GM18526 (cell line): ENCODE data around the gene ADAMTS2.

Experiments used
- POLR2A ChIP-seq: IDR thresholded peaks from 3 replicates; pipeline ENCODE4 v1.6.1; 2011; ENCODE audit not compliant: insufficient read length; ENCODE audit errors: extremely low read depth

Gene ADAMTS2

DNA sequence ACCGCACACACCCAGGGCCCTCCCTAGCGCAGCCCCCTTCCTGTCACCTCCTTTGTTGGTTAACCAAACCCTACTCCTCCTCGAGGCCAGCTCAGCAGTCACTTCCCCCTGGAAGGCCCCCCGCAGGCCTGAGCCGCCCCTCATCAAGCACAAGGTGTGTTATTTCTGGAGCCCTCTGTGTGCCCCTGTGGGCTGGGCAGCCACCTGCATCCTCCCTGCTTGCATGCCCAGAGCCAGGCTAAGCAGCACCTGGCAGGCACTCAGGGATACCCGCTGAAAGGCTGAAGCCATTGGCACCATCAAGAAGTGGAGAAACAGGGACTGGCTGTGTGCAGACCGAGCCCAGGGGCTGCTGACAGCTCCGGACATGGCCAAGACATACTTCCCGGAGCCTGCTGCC is 163.3 kb downstream of the ADAMTS2 start:
- no peak for TF ChIP-seq POLR2A

DNA sequence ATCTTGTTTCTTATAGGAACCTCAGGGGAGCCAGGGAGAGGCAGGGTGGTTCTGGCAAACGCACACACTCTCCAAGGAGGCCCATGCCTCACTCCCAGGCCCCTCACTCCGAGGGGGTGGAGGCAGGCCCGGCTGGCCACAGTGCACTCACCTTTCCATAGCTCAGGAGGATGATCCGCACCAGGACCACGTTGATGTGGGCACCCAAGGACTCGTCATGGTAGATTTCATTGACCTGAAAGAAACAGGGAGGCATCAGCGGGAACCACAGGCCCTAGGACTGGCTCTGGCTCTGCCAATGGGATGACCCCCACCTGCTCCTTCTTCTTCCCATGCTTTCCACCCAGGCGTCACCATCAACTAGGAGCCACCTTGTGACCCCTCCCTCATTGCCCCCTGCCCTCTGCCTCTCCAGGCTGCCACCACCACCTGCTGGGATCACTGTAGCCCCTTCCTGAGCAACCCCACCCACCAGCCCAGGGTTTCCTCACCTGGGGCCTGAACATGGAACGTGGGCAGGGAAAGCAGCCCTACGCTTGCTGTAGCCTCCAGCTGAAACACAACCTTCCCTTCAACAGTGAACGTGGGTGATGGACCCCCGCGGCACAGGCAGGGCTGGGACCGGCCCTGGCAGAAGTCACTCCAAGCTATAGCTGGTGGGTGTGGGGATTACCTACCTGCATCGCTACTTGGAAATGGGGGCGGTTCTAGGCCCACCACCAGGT is 164.2 kb downstream of the ADAMTS2 start:
- TF ChIP-seq POLR2A = no peak

DNA sequence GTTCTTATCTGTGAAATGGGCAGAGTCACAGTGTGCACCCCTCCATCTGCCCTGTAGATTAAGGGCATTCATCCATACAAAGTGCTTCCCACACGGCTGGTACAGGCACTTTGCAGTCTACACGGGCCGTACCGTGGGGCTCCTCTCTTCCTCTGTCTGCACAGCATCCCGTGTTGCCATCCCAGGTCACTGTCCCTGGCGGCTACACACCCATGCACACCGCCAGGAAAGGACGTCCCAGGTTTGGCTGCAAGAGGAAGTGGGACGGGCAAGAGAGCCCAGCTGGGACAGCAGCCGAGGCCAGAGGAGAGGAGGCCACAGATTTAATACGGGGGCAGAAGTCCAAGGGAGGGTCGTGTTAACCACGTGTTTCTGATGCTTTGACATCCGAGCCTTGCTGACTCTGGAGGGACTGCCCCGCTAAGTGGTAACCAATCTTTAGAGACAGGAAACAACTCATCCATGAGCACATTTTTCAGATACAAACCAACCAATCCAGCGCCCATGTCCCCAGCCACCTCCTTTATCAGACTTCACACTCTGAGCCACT is 165.1 kb downstream of the ADAMTS2 start:
- TF ChIP-seq POLR2A = no peak

DNA sequence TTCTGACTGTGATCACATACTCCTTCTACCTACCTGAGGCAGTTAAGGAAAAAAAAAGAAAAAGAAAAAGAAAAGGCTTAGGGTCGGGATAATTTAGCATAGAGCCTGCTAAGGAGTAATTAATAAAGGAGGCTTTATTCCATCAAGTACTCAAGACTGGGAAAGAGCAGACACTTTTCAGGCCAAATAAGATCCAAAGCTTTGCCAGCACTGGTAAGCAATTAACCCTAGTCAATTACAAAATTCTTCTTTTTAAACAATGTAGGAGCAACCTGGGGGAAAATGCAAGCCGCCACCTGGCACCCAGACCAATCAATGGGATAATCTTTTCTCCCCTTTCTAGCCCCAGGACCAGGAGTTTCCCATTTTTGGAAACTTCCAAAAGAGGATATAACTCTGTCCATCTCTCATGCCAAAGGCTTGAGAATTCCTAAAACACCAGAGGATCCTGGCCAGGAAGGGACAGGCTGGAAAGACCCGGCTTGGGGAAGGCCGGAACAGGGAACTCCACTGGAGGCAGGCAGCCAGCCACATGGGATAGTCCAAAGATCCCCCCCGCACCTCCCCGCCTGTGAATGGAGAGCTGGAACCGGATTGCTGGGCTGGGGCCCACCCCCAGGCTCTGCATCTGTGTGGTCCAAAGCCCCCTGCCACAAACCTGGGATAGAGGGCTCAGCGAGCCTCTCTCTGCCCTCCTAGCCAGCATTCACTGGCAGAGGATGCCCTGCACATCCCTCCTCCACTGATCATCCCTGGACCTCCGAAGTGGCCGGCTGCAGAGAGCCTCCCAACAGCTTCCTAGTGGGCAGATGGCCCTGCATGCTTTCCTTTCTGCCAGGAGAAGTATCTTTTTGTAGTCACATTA is 167.3 kb downstream of the ADAMTS2 start:
- TF ChIP-seq POLR2A = no peak

DNA sequence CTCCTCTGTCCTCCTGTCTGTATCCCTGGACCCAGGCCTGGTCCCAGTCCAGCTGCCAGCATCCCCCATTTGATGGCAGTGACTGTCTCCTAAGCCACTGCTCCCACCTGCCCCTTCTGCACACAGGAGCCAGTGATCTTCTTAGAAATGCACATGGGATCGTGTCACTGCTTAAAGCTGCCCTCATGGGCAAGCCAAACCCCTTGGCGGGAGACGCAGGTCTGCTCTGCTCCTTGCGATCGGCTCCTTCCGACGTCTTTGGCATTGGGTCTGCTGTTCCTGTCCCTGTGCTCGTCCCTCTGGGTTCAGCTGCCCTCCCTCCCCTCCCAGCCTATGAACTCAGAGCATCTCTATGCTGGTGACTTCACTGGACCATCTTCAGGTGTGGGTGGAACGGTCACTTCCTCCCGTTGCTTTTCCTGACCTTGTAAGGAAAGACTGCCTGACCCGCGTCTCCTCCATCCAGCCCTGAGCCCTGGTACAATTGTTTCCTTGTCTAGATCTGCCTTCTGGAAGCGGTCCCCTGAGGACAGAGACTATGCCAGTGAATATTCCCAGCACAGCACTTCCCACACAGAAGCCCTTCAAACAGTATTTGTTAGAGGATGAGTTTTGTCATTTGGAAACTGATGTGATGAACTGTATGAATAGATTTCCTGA is 168.6 kb downstream of the ADAMTS2 start:
- no peak for TF ChIP-seq POLR2A

- TF ChIP-seq POLR2A = no peak
These were observed 169.1 kb downstream of the ADAMTS2 start for GRCh38 chr5:179176166-179176565.

- no peak for TF ChIP-seq POLR2A
These were observed 173.2 kb downstream of the ADAMTS2 start for GRCh38 chr5:179171816-179172745.

DNA sequence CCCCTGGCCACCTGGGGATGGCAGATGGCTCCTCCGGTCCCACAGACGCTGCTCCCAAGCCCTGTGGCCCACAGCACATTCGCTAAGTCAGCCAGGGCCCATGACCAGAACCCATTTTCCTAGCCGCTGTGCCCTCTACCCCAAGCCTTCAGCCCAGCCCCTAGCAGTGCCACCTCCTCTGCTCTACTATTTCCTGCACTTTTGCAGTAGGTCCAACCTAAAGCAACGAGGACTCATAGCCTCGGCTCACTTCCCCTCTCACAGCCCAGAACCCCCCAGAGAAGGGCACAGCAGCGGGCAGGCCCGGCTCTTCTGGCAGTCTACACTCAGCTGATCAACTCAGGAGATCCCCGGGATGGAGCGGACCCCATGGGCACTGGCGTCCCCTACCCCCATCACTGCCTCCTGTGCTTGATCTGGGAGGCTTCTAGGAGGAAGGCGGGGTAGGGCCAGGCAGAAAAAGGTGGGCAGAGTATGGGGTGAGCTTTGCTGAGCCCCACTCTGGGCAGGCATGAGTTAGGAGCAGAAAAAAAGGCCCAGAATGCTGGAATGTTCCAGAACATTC is 173.9 kb downstream of the ADAMTS2 start:
- no peak for TF ChIP-seq POLR2A

GRCh38 chr5:179170606-179171005 is 174.7 kb downstream of the ADAMTS2 start:
- no peak for TF ChIP-seq POLR2A

- TF ChIP-seq POLR2A = no peak
These were observed 175.4 kb downstream of the ADAMTS2 start for GRCh38 chr5:179169836-179170235.

- no peak for TF ChIP-seq POLR2A
These were observed 176.6 kb downstream of the ADAMTS2 start for GRCh38 chr5:179168664-179169063.

DNA sequence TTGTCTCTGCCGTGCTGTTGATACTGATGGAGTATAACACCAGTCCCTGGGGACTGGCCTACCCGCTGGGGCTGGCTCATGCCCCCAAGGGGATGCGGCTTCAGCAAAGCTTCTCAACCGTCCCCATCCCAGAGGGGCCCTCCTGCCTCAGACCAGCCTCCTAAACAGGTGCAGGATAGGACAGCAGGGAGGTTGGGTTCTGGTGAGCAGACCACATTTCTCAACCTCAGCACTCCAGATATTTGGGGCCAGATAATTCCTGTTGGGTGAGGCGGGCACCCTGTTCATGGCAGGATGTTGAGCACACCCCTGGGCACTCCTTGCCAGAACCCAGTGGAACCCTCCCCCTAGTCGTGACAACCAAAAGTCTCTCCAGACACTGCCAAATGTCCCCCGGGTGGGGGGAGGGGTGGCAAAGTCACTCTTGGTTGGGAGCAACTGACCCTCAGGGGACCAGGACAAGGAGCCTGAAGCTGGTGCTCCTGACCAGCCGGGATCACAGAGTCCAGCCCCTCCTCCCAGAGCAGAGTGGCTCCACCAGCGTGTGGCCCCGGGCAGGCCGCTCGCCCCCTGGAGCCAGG is 177.3 kb downstream of the ADAMTS2 start:
- no peak for TF ChIP-seq POLR2A

GRCh38 chr5:179166886-179167841 is 178.1 kb downstream of the ADAMTS2 start:
- TF ChIP-seq POLR2A = no peak
